Body of pancreas (tissue), 4 donors: ENCODE measurements around the gene RFC5. TPM values are rescaled to one million over a fixed set of nuclear protein-coding genes. Genes with fewer than 3 reads are reported as not detected.

Experiments used
- ATAC-seq: fragments of 150-250 bp; one replicate; pipeline ENCODE4 v1.9.1; 2016
- DNase-seq, 4 donors: peaks; one replicate each; pipeline ENCODE4 v3.0.0-alpha.2; 2019
- H3K27ac ChIP-seq, 4 donors: fragments of 200-600 bp; sonication (generic); 1 replicate in 3 of 4; 2 replicates in 1 of 4; pipeline versions ENCODE4 v1.5.1 to v1.6.1; 2016 to 2019; ENCODE audit warnings: mild to moderate bottlenecking in 1 of 4, mixed read lengths in 1 of 4, moderate library complexity in 1 of 4
- H3K27me3 ChIP-seq, 2 donors: fragments of 200-600 bp; sonication (generic); one replicate each; pipeline ENCODE4 v1.6.0; 2016; ENCODE audit warnings: mild to moderate bottlenecking in 1 of 2
- H3K36me3 ChIP-seq, 2 donors: fragments of 200-600 bp; sonication (generic); replicated peaks in 1 of 2; 2 replicates each; pipeline ENCODE4 v1.5.1; 2016; ENCODE audit warnings: low read depth in 2 of 2; ENCODE audit not compliant: insufficient read depth in 1 of 2
- H3K4me1 ChIP-seq: fragments of 200-600 bp; sonication (generic); one replicate; pipeline ENCODE4 v1.6.0; 2016
- H3K4me3 ChIP-seq, 2 donors: fragments of 200-600 bp; sonication (generic); 1 replicate in 1 of 2; 2 replicates in 1 of 2; pipeline ENCODE4 v1.5.1; 2016 to 2019
- H3K9me3 ChIP-seq, 3 donors: fragments of 200-600 bp; sonication (generic); 1 replicate in 2 of 3; 2 replicates in 1 of 3; pipeline ENCODE4 v1.5.1; 2016
- CTCF ChIP-seq, 7 experiments: fragments of 450-650 bp in 4 of 7; fragments of 200-600 bp in 3 of 7; sonication (generic) in 3 of 7; IDR thresholded peaks; one replicate each; pipeline ENCODE4 v1.5.1; 2016 to 2019; ENCODE audit warnings: antibody characterized with exemption in 7 of 7
- POLR2A ChIP-seq, 3 donors: fragments of 450-650 bp; IDR thresholded peaks; one replicate each; pipeline ENCODE4 v1.6.1; 2016; ENCODE audit warnings: antibody characterized with exemption in 3 of 3, mild to moderate bottlenecking in 2 of 3
- WGBS, 2 donors: methylation state at CpG; one replicate each; pipeline ENCODE4 v1.1.5; 2017; 5-methylcytosine and 5-hydroxymethylcytosine counted together
- intact Hi-C: fragments of 100-400 bp; cut with DNase I; formaldehyde crosslinking; loops from one replicate; pipeline ENCODE4 v1.15.1; 2023
- total RNA-seq, 2 donors: library from RNA; depleted of rRNA; stranded (reverse); fragments of >200 nt; gene quantifications; one replicate each; pipeline ENCODE4 v1.1.0, GENCODE V29; 2016

RFC5 gene
- total RNA-seq, 2 donors from 2014 or later: 4.6 to 6.2 TPM

DNA sequence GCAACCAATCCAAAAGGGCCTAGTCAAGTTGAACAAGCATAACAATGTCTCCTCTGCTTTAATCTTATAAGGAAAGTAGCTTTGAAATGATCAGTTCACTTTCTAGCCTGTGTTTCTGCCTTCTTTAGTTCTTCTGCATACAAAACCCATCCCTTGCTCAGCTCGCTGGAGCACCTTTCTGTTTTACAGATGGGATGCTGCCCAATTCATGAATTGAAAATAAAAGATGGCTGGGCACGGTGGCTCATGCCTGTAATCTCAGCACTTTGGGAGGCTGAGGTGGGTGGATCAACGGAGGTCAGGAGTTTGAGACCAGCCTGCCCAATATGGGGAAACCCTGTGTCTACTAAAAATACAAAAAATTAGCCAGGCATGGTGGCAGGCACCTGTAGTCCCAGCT, 4.5 kb upstream of the RFC5 start:
- Histone ChIP-seq H3K36me3 (no peaks in the 10 kb centered on the region), H3K27me3 (no peaks in the 10 kb centered on the region), H3K27ac (no peak overlapping the region), H3K4me3 (no peak overlapping the region), H3K9me3 (no peaks in the 10 kb centered on the region), H3K4me1 (peaks cover 11% of the 10 kb centered on the region)
- TF ChIP-seq POLR2A (IDR thresholded peaks at IDR 0.05): no peak
- no peak for TF ChIP-seq CTCF (IDR thresholded peaks at IDR 0.05)
- DNase-seq: no peak
- 88% methylated on average over 3 of the region's 3 CpGs for WGBS, 2 donors
- no peak for ATAC-seq
- intact Hi-C loops: no loop called here

DNA sequence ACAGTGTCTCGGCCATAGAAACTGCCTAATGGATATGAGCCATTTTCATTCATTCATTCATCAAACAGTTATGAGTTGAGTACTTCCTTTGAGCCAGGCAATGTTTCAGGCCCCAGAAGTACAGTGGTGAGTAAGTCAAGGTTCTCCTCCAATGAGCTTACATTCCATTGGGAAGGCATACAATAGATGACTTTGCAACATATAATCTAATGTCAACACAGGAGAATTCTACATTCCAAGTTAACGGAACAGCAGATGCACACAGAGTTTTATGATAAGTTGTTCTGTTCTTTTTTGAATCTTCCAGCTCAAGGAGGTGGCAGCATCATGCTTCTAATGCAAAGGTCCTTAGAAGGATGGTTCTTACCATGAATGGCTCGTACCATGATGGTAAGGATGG, 3.2 kb upstream of the RFC5 start:
- Histone ChIP-seq H3K4me1 (peaks cover 22% of the 10 kb centered on the region), H3K9me3 (no peaks in the 10 kb centered on the region), H3K36me3 (no peaks in the 10 kb centered on the region), H3K27ac (no peak overlapping the region), H3K4me3 (no peak overlapping the region), H3K27me3 (no peaks in the 10 kb centered on the region)
- ATAC-seq (no peak), DNase-seq (no peak)
- 77 to 80% methylated on average over 3 of the region's 3 CpGs for WGBS, 2 donors
- intact Hi-C loops: no loop called here
- TF ChIP-seq CTCF (IDR thresholded peaks at IDR 0.05) (no peak), POLR2A (IDR thresholded peaks at IDR 0.05) (no peak)

DNA sequence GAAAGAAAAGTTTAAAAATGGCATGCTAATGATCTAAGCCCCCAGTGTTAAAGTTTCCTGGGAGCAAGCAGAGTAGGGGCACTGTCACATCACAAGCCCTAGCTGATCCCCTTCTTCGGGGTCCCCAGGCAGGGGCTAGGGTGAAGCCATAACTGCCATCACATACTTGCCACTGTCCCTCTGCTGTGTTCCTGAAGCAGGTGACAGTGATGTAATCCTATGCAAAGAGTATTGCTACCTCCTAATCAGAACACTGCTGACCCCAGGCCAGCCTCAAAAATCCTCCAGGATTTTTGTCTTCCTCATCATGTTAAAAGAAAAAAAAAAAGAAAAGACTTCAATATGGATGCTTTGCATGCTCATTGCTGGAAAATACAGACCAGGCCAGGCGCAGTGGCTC, 1.2 kb upstream of the RFC5 start:
- Histone ChIP-seq H3K36me3 (no peaks in the 10 kb centered on the region), H3K9me3 (no peaks in the 10 kb centered on the region), H3K27ac (peak overlapping the region in 2 of 4 donors; percentile 62 to 74), H3K4me1 (peaks cover 22% of the 10 kb centered on the region), H3K27me3 (no peaks in the 10 kb centered on the region), H3K4me3 (no peak overlapping the region)
- no peak for DNase-seq
- intact Hi-C loops: no loop called here
- 79 to 81% methylated on average over 2 of the region's 2 CpGs for WGBS, 2 donors
- TF ChIP-seq CTCF (IDR thresholded peaks at IDR 0.05) (no peak), POLR2A (IDR thresholded peaks at IDR 0.05) (no peak)
- ATAC-seq: no peak

DNA sequence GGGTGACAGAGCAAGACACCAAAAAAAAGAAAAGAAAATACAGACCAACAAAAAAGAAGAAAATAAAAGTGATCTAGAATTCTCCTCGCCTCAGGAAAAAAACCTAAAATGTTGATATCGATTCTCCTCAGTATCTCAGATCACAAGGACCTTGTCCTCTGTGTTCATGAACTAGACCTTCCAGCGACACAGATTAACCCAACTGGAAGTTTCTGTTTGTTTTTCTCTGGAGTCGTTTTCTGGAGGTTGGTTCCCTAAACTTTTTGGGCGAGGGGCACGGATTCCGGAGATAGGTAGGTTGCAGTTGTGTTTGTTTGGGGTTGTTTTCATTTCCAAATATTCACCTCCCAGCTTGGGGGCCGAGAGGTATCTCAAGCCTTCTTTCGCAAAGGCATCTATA, 559 bp upstream of the RFC5 start:
- Histone ChIP-seq H3K9me3 (no peaks in the 10 kb centered on the region), H3K36me3 (no peaks in the 10 kb centered on the region), H3K27me3 (no peaks in the 10 kb centered on the region), H3K4me3 (peak overlapping the region in 1 of 2 donors; percentile 68), H3K27ac (peak overlapping the region in 3 of 4 donors; percentile 25 to 74 (median 62)), H3K4me1 (peaks cover 22% of the 10 kb centered on the region)
- TF ChIP-seq POLR2A (IDR thresholded peaks at IDR 0.05) (no peak), CTCF (IDR thresholded peaks at IDR 0.05) (no peak)
- ATAC-seq (peak; percentile 18), DNase-seq (no peak)
- intact Hi-C loops: no loop called here
- WGBS, 2 donors: 11 to 13% methylated on average over 9 of the region's 9 CpGs

GRCh38 chr12:118017926-118018325, 1.4 kb downstream of the RFC5 start:
- H3K36me3 ChIP-seq: no peaks in the 10 kb centered on the region
- no peak overlapping the region for H3K4me3 ChIP-seq
- H3K27ac ChIP-seq: no peak overlapping the region
- intact Hi-C loops: no loop called here
- no peaks in the 10 kb centered on the region for H3K9me3 ChIP-seq
- TF ChIP-seq POLR2A (IDR thresholded peaks at IDR 0.05) (no peak), CTCF (IDR thresholded peaks at IDR 0.05) (no peak)
- no peak for ATAC-seq
- H3K27me3 ChIP-seq: no peaks in the 10 kb centered on the region
- peaks cover 22% of the 10 kb centered on the region for H3K4me1 ChIP-seq
- DNase-seq: no peak
